HG03571 (cell line): ENCODE results near the gene SEMA5A.

ENCODE experiments used
- ATAC-seq: cut with Tn5 transposase; IDR thresholded peaks from one replicate; pipeline ENCODE4 v1.9.1; 2021; ENCODE audit not compliant: unreplicated experiment

The SEMA5A gene

DNA sequence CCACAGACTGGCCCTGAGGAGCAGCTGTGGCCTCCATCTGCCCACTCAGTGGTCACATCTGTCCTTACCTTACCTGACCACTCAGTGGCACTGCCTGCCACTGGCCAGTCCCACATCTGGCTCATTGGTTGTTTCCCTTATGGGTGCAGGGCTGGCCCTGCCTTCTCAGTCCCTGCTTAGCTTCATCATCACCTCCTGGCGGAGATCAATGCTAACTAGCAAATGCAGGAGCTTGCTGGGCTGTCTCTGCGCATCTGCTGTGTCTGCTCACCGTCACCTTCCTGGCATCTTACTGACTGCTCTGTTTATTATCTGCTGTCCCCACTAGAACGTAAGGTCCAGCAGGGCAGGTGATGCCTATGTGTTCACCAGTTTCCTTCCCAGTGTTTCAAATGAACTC lies 356.9 kb downstream of the SEMA5A start:
- no peak for ATAC-seq

DNA sequence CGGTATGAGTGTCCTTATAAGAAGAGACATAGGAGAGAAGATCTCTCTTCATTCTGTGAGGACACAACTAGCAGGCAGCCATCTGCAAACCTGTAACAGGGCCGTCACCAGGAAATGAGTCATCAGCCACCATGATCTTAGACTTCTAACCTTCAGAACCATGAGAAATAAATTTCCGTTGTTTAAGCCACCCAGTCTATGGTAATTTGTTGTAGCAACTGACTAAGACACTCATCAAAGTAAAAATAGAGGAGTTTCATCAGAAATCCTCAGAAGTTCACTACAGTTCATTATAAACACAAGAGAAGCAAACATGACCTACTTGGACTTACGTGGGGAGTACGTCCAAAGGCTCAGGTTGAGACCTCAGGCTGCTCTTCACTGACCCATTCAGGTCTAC lies 357.7 kb downstream of the SEMA5A start:
- no peak for ATAC-seq

DNA sequence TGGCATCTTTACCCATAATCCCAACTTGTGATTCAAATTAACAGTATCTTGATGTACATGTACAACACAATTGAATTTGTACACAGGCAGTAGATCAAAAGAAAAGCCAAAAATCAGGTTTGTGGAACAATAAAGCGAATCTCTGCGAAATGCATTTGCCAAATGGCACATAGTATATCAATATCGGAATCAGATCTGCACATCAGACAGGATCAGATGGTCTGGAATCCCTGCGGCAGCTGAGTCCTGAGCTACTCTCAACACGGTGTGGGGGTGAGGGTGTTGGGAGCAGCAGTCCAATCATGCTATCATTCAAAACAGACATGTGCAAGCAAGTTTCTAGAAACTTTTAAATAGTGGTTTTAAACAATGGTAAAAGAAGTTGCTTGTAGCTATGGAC lies 358.3 kb downstream of the SEMA5A start:
- no peak for ATAC-seq

GRCh38 chr5:9186069-9186468 lies 359.8 kb downstream of the SEMA5A start:
- no peak for ATAC-seq

DNA sequence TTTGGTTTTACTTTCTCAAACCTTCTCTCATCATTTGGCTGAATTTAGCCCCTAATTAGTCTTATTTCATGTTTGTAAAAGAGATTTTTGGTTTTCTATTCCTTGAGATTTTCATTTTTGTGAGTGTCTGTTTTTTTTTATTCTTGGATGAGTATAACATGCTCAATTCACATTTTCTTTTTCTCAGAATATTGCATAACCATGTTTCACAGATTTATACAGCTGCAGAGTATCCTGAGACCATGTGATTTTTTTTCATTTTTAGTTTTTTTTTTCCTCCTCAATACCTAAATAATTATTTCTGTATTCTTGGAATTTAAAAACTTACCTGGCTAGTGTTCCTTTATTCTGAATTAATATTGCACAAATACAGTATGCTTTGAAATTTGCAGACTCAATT lies 361.9 kb downstream of the SEMA5A start:
- no peak for ATAC-seq

- ATAC-seq, result no peak
Observed at GRCh38 chr5:9182899-9183695, 362.8 kb downstream of the SEMA5A start.

DNA sequence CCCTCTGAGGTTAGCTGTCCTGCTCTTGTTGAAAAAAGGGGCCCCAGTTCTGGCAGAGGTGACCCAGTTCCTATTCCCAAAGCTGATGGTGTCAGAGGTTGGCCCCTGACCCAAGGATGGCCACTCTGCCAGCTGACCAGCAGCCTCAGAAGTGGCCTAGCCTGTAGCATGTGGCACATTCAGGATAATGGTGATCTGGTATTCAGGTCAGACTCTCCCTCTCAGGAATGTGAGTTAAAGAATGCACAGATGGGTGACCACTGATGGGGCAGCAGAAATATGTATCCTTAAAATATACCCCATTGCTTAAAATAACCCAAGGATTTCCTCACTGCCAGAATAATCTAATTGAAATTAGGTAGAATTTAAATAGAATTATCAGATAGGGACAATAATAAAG lies 369.2 kb downstream of the SEMA5A start:
- no peak for ATAC-seq

- ATAC-seq, result no peak
Observed at GRCh38 chr5:9174446-9174845, 371.4 kb downstream of the SEMA5A start.

DNA sequence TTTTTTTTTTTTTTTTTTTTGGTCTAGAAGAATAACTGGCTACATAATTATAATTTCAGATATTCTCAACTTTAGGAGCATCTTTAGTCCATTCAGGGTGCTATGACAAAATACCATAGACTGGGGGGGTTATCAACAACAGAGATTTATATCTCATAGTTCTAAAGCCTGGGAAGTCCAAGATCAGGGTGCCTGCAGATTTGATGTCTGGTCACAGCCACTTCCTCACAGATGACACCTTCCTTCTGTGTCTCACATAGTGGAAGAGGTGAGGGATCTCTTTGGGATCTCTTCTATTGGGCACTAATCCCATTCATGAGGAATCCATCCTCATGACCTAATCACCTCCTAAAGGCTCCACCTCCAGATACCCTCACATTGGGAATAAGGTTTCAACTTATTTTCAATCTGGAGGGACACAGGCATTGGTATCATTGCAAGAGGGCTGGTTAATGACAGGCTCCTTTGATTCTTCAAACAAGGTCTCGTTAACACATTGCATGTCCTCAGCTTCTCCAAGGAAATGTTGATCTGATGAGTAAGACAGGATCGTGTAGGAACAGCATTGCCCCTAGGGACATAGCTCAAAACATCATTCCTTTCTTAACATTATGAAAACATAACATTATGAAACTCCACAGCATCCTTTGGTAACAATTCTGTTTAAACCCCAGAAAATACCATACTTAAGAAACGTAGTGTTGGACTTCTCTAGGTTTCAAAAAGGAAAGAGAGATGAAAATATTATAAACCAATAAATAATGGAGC lies 372.4 kb downstream of the SEMA5A start:
- ATAC-seq, result no peak

- no peak for ATAC-seq
Observed at GRCh38 chr5:9170026-9170425, 375.8 kb downstream of the SEMA5A start.

GRCh38 chr5:9169557-9169902 lies 376.3 kb downstream of the SEMA5A start:
- no peak for ATAC-seq

GRCh38 chr5:9168791-9169556 lies 376.9 kb downstream of the SEMA5A start:
- no peak for ATAC-seq

DNA sequence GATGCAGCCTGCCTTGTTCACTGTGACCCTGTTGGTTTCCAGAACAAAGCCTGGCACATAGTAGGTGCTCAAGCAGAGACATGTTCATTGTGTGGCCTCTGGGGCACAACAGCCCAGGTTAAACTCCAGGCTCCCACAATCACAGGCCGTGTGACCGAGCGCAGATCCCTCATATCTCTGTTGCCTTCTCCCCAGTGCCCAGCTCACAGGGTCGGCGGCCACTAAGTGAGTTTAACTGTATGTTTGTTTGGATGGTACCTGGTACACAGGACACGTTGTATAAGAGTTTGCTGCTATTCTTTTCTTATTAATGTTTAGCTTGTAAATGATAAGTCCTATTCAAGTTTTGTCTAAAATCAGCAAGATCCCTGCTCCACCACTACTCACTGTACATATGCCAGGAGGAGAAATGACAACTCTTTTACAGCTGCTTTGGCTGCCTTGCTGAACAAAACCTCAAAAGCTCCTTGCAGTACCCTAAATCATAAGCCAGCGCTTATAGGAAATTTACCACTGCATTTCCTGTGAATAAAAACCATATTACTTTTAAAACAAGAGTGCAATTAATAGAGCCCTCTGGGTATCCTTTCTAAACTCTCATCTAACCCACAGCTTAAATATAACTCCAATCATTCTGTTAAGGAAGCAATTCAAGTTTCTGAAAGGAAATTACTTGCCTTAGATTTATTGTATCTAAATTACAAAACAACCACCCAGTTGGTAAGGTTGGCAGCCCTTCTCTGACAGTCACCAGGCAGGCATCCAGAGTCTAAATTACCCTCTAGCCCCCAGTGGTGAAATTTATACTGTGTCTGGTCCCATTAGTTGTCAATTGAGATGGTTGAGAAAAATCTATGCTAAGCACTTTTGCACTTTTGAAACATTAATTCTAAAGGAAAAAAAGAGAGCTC lies 379.4 kb downstream of the SEMA5A start:
- no peak for ATAC-seq

DNA sequence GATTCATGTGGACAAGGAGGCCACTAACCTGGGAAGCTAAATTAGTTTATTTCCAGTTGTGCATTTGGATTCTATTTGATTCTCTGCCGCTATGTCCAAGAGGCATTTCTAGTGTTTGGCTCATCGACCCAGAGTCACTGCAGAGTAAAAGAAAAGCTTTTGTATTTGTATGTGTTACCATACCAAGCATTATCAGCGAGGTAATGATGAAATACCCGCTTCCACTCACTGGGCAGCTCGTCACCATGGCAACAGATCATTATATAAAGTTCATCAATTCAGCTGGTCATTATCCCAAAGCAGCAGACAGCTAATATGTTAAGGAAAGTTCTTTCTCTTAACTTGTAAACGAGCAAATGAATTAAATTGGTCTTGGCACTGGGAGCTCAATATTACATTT lies 380.3 kb downstream of the SEMA5A start:
- no peak for ATAC-seq

DNA sequence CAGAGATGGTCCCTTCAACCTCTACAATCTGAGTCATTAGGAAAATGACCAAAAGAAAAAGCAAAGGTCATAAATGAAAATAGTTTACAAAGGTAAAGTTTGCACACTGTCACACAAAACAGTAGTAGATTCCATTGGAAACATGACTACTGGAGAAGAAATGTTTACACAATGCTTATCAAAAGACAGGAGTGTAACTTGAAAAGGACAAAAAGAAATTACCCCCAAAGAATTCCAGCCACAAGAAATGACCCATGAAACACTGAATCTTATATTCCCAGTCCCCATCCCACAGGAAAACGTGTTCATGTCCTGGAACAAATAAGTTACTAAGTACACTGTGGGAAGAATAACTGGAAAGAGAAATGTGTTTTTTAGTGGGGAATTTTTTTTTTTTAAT lies 385.1 kb downstream of the SEMA5A start:
- no peak for ATAC-seq

- ATAC-seq, result no peak
Observed at GRCh38 chr5:9157811-9158210, 388.1 kb downstream of the SEMA5A start.

- no peak for ATAC-seq
Observed at GRCh38 chr5:9157020-9157419, 388.9 kb downstream of the SEMA5A start.

GRCh38 chr5:9156282-9156681 lies 389.6 kb downstream of the SEMA5A start:
- no peak for ATAC-seq

- ATAC-seq, result no peak
Observed at GRCh38 chr5:9151684-9152427, 394.0 kb downstream of the SEMA5A start.

DNA sequence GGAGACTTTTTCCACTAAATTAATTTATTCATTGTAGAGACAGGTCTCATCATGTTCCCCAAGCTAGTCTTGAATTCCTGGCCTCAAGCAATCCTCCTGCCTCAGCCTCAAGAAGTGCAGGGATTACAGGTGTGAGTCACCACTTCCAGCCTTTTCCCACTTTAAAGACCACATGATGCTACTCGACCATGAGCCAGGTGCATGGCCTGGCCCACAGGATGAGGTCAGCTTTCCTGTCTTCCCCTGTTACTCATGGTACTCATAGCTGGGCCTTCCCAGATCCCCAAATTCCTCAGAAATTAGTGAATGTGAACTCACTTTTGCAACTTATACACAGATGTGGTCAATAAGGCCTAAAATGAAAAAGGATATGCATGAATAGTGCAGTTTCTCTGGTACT lies 395.9 kb downstream of the SEMA5A start:
- ATAC-seq, result no peak
